ENCODE measurements around the gene PPP4R4.

GRCh38 chr14:94322648-94323570, 148.8 kb downstream of the PPP4R4 start, which contains the start of gene SERPINA6:
- TF ChIP-seq EZH2 (IDR thresholded peaks at IDR 0.05; ENCODE audit: insufficient read depth, poor library complexity, severe bottlenecking) (no peak), EZH2phosphoT487 (IDR thresholded peaks at IDR 0.05; ENCODE audit: insufficient read depth, low read depth) (no peak)

Measured in GM23248 (cell line).